HepG2 (cell line): ENCODE results near the gene QSOX2. TPM values are rescaled to one million over a fixed set of nuclear protein-coding genes. Genes with fewer than 3 reads are reported as not detected.

Source experiments
- ATAC-seq: fragments of 200-7000 bp; cut with Tn5 transposase; 3 replicates; pipeline ENCODE4 v1.9.1; 2020; ENCODE audit warnings: mild to moderate bottlenecking, moderate library complexity
- BruUV-seq: library from RNA; stranded (reverse); fragments of 400-500 nt; replicated peaks from 2 replicates; lab custom pipeline; 2021; lab: Mats Ljungman, UMichigan
- CTCF ChIA-PET: fragments of 300-600 bp; formaldehyde crosslinking; extraction: SDS; loops from one replicate; lab custom pipeline; 2021; ENCODE audit warnings: low total read pairs, inconsistent platforms, low intra/inter-chr PET ratio; lab: Yijun Ruan, JAX
- POLR2A ChIA-PET: fragments of 350-600 bp; sonication (Branson Sonifier 250); formaldehyde crosslinking; loops from one replicate; lab custom pipeline; 2020; ENCODE audit warnings: antibody characterized with exemption, inconsistent platforms; lab: Yijun Ruan, JAX
- DNase-seq: peaks from one replicate; pipeline ENCODE4 v3.0.0-alpha.2; 2015; ENCODE audit warnings: low spot score
- FAIRE-seq: peaks from 3 replicates; lab custom pipeline; 2011; peaks lifted over from hg19 to GRCh38; lab: Jason Lieb, UNC
- H2AFZ ChIP-seq: one replicate; pipeline ENCODE4 v1.6.1; 2011; ENCODE audit warnings: low read length, inconsistent platforms
- H3K27ac ChIP-seq: fragments of 300-600 bp; 3 replicates; pipeline ENCODE4 v1.8.0; 2011; ENCODE audit warnings: mixed run types, mild to moderate bottlenecking, mixed read lengths, low read length, inconsistent platforms; ENCODE audit not compliant: insufficient read depth; ENCODE audit errors: extremely low read length
- H3K27me3 ChIP-seq, 2 experiments: fragments of 200-600 bp in 1 of 2; 2 replicates in 1 of 2; 3 replicates in 1 of 2; pipeline versions ENCODE4 v1.6.0 to v1.8.0; 2011; ENCODE audit warnings: low read length in 2 of 2, mild to moderate bottlenecking in 2 of 2, moderate library complexity in 2 of 2, inconsistent platforms in 1 of 2; ENCODE audit not compliant: insufficient read depth in 2 of 2, control insufficient read depth in 1 of 2
- H3K36me3 ChIP-seq, 2 experiments: fragments of 200-600 bp in 1 of 2; replicated peaks in 1 of 2; 2 replicates in 1 of 2; 3 replicates in 1 of 2; pipeline versions ENCODE4 v1.5.1 to v1.8.0; 2011; ENCODE audit warnings: low read length in 2 of 2, inconsistent platforms in 1 of 2; ENCODE audit not compliant: insufficient read depth in 2 of 2, control insufficient read depth in 1 of 2
- H3K4me1 ChIP-seq: 2 replicates; pipeline ENCODE4 v1.5.1; 2012; ENCODE audit warnings: low read length, inconsistent platforms; ENCODE audit not compliant: insufficient read depth
- H3K4me2 ChIP-seq: 2 replicates; pipeline ENCODE4 v1.6.0; 2011; ENCODE audit warnings: low read depth, low read length, inconsistent platforms
- H3K4me3 ChIP-seq, 3 experiments: fragments of 200-600 bp in 1 of 3; sonication (generic), shearing (Covaris generic) in 1 of 3; replicated peaks in 1 of 3; 2 replicates each; pipeline ENCODE4 v1.5.1; 2011 to 2016; ENCODE audit warnings: low read length in 3 of 3, inconsistent platforms in 2 of 3, low read depth in 2 of 3, mild to moderate bottlenecking in 2 of 3, control low read depth in 1 of 3, mixed read lengths in 1 of 3; ENCODE audit not compliant: insufficient read depth in 1 of 3
- H3K79me2 ChIP-seq: one replicate; pipeline ENCODE4 v1.6.1; 2011; ENCODE audit warnings: low read length, inconsistent platforms; ENCODE audit not compliant: insufficient read depth
- H3K9ac ChIP-seq: 2 replicates; pipeline ENCODE4 v1.6.0; 2011; ENCODE audit warnings: mild to moderate bottlenecking, low read depth, low read length, inconsistent platforms; ENCODE audit not compliant: insufficient read depth
- H3K9me3 ChIP-seq: 2 replicates; pipeline ENCODE4 v1.5.1; 2012; ENCODE audit warnings: mild to moderate bottlenecking, low read length
- H4K20me1 ChIP-seq: 2 replicates; pipeline ENCODE4 v1.6.0; 2011; ENCODE audit warnings: inconsistent platforms, mild to moderate bottlenecking, low read length, moderate library complexity; ENCODE audit not compliant: insufficient read depth
- AGO2 ChIP-seq: fragments of 200-400 bp; formaldehyde crosslinking; optimal IDR thresholded peaks from 2 replicates; pipeline ENCODE3; 2017; ENCODE audit warnings: mild to moderate bottlenecking, low read depth, low read length, moderate library complexity
- ARNT ChIP-seq: fragments of 450-650 bp; IDR thresholded peaks from 2 replicates; pipeline ENCODE4 v1.6.1; 2017
- CBX5 ChIP-seq: sonication (generic); formaldehyde crosslinking; IDR thresholded peaks from 2 replicates; pipeline ENCODE4 v1.4.0; 2020; ENCODE audit warnings: missing genetic modification reagents, borderline replicate concordance
- KDM1A ChIP-seq: IDR thresholded peaks from 2 replicates; pipeline ENCODE4 v1.6.1; 2016; ENCODE audit warnings: missing compliant biosample characterization
- MTA1 ChIP-seq: sonication (generic); formaldehyde crosslinking; IDR thresholded peaks from 2 replicates; pipeline ENCODE4 v1.4.0; 2020; ENCODE audit warnings: missing genetic modification reagents, mild to moderate bottlenecking, borderline replicate concordance
- PHF21A ChIP-seq: sonication (generic); formaldehyde crosslinking; IDR thresholded peaks from 2 replicates; pipeline ENCODE4 v1.5.0; 2020; ENCODE audit warnings: mild to moderate bottlenecking, missing genetic modification reagents
- WGBS: methylation state at CpG from one replicate; pipeline ENCODE4 v1.1.6; 2017; ENCODE audit warnings: low lambda C conversion rate; 5-methylcytosine and 5-hydroxymethylcytosine counted together
- in situ Hi-C: cut with HindIII; loops from 2 replicates; pipeline ENCODE4 v1.10.0; 2017; ENCODE audit warnings: low pct_unique_long_range_greater_than_20kb; ENCODE audit not compliant: extremely low pct_ligation_motif_present
- intact Hi-C: fragments of 100-400 bp; cut with micrococcal nuclease; formaldehyde crosslinking; loops from one replicate; pipeline ENCODE4 v1.10.0; 2022; ENCODE audit not compliant: unreplicated experiment
- polyA plus RNA-seq, 8 experiments: library from polyadenylated mRNA; depleted of rRNA in 3 of 8; stranded (reverse) in 7 of 8; unstranded in 1 of 8; fragments of >200 nt; fragmentation: Illumina TruSeq in 4 of 8; extraction: Trizol in 4 of 8; gene quantifications; 2 replicates each; pipeline versions ENCODE4 v1.2.1 to v1.2.3, GENCODE V29; 2011 to 2016; ENCODE audit warnings: low read depth in 4 of 8, missing spikeins in 1 of 8, mixed read lengths in 1 of 8; ENCODE audit not compliant: insufficient read depth in 1 of 8
- total RNA-seq, 5 experiments: library from RNA; depleted of rRNA; stranded (reverse); fragments of >200 nt; fragmentation: Illumina TruSeq; extraction: Trizol; gene quantifications; 2 replicates each; pipeline ENCODE4 v1.2.3, GENCODE V29; 2016; ENCODE audit warnings: low read depth in 1 of 5
- TF ChIP-seq, protein P1 (sequence below): sonication (generic); formaldehyde crosslinking; IDR thresholded peaks from 2 replicates; pipeline ENCODE4 v1.4.0; 2020; ENCODE audit warnings: missing genetic modification reagents, mild to moderate bottlenecking, borderline replicate concordance

Gene QSOX2
- total and polyA plus RNA-seq, 2 of the 13 experiments (the other 11 are each of a cell fraction or from before 2014, with no cell fraction given): 27.1 to 42.1 TPM

DNA sequence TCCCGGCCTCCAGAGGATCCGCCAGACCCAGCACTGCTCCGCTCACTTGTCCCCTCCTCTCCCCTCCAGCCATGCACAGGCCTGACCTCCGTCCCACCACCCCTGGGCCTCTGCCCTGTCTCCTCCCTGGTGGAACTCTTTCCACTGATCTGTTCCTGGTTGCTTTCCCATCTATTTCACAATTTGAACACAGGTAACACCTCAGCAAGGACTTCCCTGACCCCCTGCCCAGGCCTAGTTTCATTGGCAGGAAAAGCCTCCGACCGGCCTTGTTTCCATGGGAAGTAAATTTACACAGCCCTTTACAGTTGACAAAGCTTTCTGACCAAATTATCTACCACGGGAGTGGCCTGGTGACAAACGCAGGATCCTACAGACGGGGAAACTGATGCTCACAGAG, 14.8 kb downstream of the QSOX2 start:
- POLR2A ChIA-PET: interaction anchor here (1.2 kb wide), 1 partner anchor 24 kb away, joined by 3 read pairs; no protein-coding TSS in a partner anchor
- Histone ChIP-seq H3K27ac (no peak overlapping the region), H3K4me1 (no peaks in the 10 kb centered on the region), H3K79me2 (peaks cover 43% of the 10 kb centered on the region), H2AFZ (no peak overlapping the region), H4K20me1 (peaks cover 60% of the 10 kb centered on the region), H3K36me3 (peaks cover 27 to 55% of the 10 kb centered on the region in 2 experiments; a peak in 4 of 5 replicates), H3K4me3 (no peak overlapping the region), H3K27me3 (no peaks in the 10 kb centered on the region), H3K9me3 (no peaks in the 10 kb centered on the region), H3K4me2 (no peak overlapping the region), H3K9ac (no peak overlapping the region)
- no peak for FAIRE-seq
- CTCF ChIA-PET: no interaction called here
- TF ChIP-seq ARNT (no peak), CBX5 (CRISPR knock-in tag) (no peak), MTA1 (CRISPR knock-in tag) (no peak), AGO2 (peak; percentile 9), PHF21A (CRISPR knock-in tag) (no peak), KDM1A (CRISPR knock-in tag) (no peak)
- TF ChIP-seq, protein P1, sequence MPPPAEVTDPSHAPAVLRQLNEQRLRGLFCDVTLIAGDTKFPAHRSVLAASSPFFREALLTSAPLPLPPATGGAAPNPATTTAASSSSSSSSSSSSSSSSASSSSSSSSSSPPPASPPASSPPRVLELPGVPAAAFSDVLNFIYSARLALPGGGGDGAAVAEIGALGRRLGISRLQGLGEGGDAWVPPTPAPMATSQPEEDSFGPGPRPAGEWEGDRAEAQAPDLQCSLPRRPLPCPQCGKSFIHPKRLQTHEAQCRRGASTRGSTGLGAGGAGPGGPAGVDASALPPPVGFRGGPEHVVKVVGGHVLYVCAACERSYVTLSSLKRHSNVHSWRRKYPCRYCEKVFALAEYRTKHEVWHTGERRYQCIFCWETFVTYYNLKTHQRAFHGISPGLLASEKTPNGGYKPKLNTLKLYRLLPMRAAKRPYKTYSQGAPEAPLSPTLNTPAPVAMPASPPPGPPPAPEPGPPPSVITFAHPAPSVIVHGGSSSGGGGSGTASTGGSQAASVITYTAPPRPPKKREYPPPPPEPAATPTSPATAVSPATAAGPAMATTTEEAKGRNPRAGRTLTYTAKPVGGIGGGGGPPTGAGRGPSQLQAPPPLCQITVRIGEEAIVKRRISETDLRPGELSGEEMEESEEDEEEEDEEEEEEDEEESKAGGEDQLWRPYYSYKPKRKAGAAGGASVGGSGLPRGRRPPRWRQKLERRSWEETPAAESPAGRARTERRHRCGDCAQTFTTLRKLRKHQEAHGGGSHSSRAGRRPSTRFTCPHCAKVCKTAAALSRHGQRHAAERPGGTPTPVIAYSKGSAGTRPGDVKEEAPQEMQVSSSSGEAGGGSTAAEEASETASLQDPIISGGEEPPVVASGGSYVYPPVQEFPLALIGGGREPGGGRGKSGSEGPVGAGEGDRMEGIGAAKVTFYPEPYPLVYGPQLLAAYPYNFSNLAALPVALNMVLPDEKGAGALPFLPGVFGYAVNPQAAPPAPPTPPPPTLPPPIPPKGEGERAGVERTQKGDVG (CRISPR knock-in tag): no peak
- in situ Hi-C loops: no loop called here
- intact Hi-C loops: no loop called here
- no TSS peak for BruUV-seq
- no peak for ATAC-seq
- 87% methylated on average over 9 of the region's 9 CpGs for WGBS
- no peak for DNase-seq
